ENCODE measurements around the gene GAS7. TPM values are rescaled to one million over a fixed set of nuclear protein-coding genes. Genes with fewer than 3 reads are reported as not detected.

Gene GAS7
- total RNA-seq, 1 experiment from 2014 or later = 6.0 TPM

DNA sequence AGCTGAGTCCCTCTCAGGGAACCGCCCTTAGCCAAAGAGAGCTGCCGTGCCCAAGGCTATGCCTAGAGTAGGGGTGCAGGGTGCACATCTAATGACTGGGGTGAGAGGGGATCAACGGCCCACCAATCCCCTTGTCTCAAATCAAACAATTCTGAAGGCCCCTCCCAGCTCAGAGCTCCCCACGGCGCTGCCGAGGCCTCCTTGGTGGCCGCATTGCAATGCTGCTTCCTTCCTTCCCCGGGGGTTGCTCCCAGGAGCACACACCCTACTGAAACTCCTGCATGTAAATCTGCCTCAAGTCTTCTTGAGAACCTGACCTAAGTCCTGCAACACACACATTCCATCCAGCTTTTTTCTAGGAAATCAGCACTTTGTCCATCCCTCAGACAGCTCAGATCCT is 212.8 kb downstream of the GAS7 start:
- Histone ChIP-seq H4K91ac (ENCODE audit: insufficient read length, low read depth, low read length) (no peak overlapping the region), H2BK20ac (ENCODE audit: low read depth, low read length, poor library complexity, severe bottlenecking) (no peak overlapping the region), H3K14ac (ENCODE audit: insufficient read depth, low read length) (no peak overlapping the region), H2BK15ac (ENCODE audit: low read depth, low read length) (no peak overlapping the region), H4K20me1 (ENCODE audit: control insufficient read depth, insufficient read depth, insufficient read length) (no peaks in the 10 kb centered on the region), H2BK12ac (ENCODE audit: insufficient read length, low read depth, low read length) (no peak overlapping the region), H2BK5ac (ENCODE audit: insufficient read length, low read length) (no peak overlapping the region), H3K23me2 (ENCODE audit: insufficient read length, low read depth, low read length, poor library complexity, severe bottlenecking) (no peaks in the 10 kb centered on the region), H2BK120ac (ENCODE audit: low read depth, low read length, poor library complexity, severe bottlenecking) (no peak overlapping the region), H4K5ac (ENCODE audit: insufficient read length, low read depth, low read length) (no peak overlapping the region), H3K56ac (ENCODE audit: insufficient read length, low read depth, low read length) (no peak overlapping the region), H3T11ph (ENCODE audit: low read length) (no peak overlapping the region), H2AK5ac (ENCODE audit: insufficient read length, low read length) (no peak overlapping the region), H4K8ac (replicated peaks; ENCODE audit: insufficient read length, low read depth, low read length) (no peak overlapping the region), H3K79me2 (ENCODE audit: insufficient read depth, low read length) (no peaks in the 10 kb centered on the region), H3K4me2 (ENCODE audit: insufficient read depth, insufficient read length, low read length) (no peak overlapping the region), H3K4me1 (ENCODE audit: insufficient read depth, low read length) (no peaks in the 10 kb centered on the region), H3K4ac (ENCODE audit: low read depth, low read length) (no peak overlapping the region), H3K9ac (ENCODE audit: extremely low read depth, insufficient read length, low read length) (no peak overlapping the region), H3K9me3 (ENCODE audit: control insufficient read depth, low read depth, low read length) (no peaks in the 10 kb centered on the region), H2AFZ (ENCODE audit: low read length) (no peak overlapping the region), H3K27me3 (ENCODE audit: insufficient read depth, low read length) (no peaks in the 10 kb centered on the region), H3K23ac (ENCODE audit: insufficient read length, low read depth, low read length) (no peak overlapping the region), H3K79me1 (ENCODE audit: insufficient read depth, low read depth, low read length, poor library complexity, severe bottlenecking) (no peaks in the 10 kb centered on the region), H3K27ac (ENCODE audit: insufficient read length, low read depth, low read length) (no peak overlapping the region), H3K18ac (ENCODE audit: insufficient read length, low read depth, low read length) (no peak overlapping the region)
- Mint-ChIP-seq H3K4me1 (peaks cover 8 to 9% of the 10 kb centered on the region in 2 experiments; a peak in 3 of 4 replicates), H3K4me3 (no peak overlapping the region), H3K9me3 (peaks cover 0 to 4% of the 10 kb centered on the region in 2 experiments; a peak in 3 of 5 replicates), H3K36me3 (ENCODE audit: insufficient read depth in 1 of 3, low read depth in 3 of 3) (peaks cover 0 to 4% (median 0%) of the 10 kb centered on the region in 3 experiments; a peak in 1 of 7 replicates), H3K27ac (peak overlapping the region in 1 of 3 experiments; percentile 7; a peak in 1 of 7 replicates), H3K27me3 (ENCODE audit: low read depth) (no peaks in the 10 kb centered on the region)
- no peak for DNase-seq
- WGBS (ENCODE audit: extremely low coverage, insufficient read length, low lambda C conversion rate) = no CpG with 5 or more reads among the region's 8 CpGs
- TF ChIP-seq CTCF (conservative IDR thresholded peaks at IDR 0.05) = no peak
